H1 (cell line): ENCODE measurements around the gene ZNF768. TPM values are rescaled to one million over a fixed set of nuclear protein-coding genes. Genes with fewer than 3 reads are reported as not detected.
A peak's percentile ranks its signal among the peaks of the same experiment; 100 is the strongest.

Source experiments
- CTCF ChIA-PET: fragments of 300-600 bp; sonication (Branson Sonifier 250); formaldehyde crosslinking; loops from one replicate; lab custom pipeline; 2021; ENCODE audit not compliant: partially characterized antibody; lab: Charles Lee
- POLR2A ChIA-PET: fragments of 300-600 bp; sonication (Branson Sonifier 250); formaldehyde crosslinking; loops from one replicate; lab custom pipeline; 2021; ENCODE audit warnings: inconsistent platforms; ENCODE audit not compliant: partially characterized antibody; lab: Charles Lee
- DNase-seq, 2 experiments: peaks; one replicate each; pipeline versions ENCODE4 v3.0.0 to v3.0.0-alpha.2; 2010 to 2022; ENCODE audit warnings: low spot score in 2 of 2, low read depth in 1 of 2, mixed read lengths in 1 of 2
- FAIRE-seq: peaks from 2 replicates; lab custom pipeline; 2011; peaks lifted over from hg19 to GRCh38; lab: Jason Lieb, UNC
- H2AFZ ChIP-seq: 2 replicates; pipeline ENCODE4 v1.8.1; 2012; ENCODE audit warnings: low read length, inconsistent platforms
- H2AK5ac ChIP-seq: 2 replicates; pipeline ENCODE4 v1.6.1; 2013; ENCODE audit warnings: low read depth, low read length
- H2BK120ac ChIP-seq: replicated peaks from 2 replicates; pipeline ENCODE3; 2013; ENCODE audit warnings: low read depth, low read length, inconsistent platforms
- H2BK12ac ChIP-seq: 2 replicates; pipeline ENCODE4 v1.6.1; 2013; ENCODE audit warnings: low read depth, low read length
- H2BK15ac ChIP-seq: 2 replicates; pipeline ENCODE4 v1.6.1; 2013; ENCODE audit warnings: low read length
- H2BK20ac ChIP-seq: 2 replicates; pipeline ENCODE4 v1.6.1; 2013; ENCODE audit warnings: low read length
- H2BK5ac ChIP-seq: 2 replicates; pipeline ENCODE4 v1.6.1; 2013; ENCODE audit warnings: low read depth, low read length
- H3K14ac ChIP-seq: 2 replicates; pipeline ENCODE4 v1.6.1; 2013; ENCODE audit warnings: inconsistent platforms; ENCODE audit not compliant: insufficient read length
- H3K18ac ChIP-seq: 2 replicates; pipeline ENCODE4 v1.6.1; 2013; ENCODE audit warnings: low read length; ENCODE audit errors: extremely low read depth
- H3K23ac ChIP-seq: 2 replicates; pipeline ENCODE4 v1.6.1; 2013; ENCODE audit warnings: inconsistent platforms; ENCODE audit not compliant: insufficient read length
- H3K23me2 ChIP-seq: 2 replicates; pipeline ENCODE4 v1.6.1; 2013; ENCODE audit warnings: low read depth, low read length
- H3K27ac ChIP-seq: 2 replicates; pipeline ENCODE4 v1.6.1; 2011; ENCODE audit warnings: low read depth, low read length, inconsistent platforms
- H3K27me3 ChIP-seq, 4 experiments: replicated peaks in 1 of 4; 1 replicate in 1 of 4; 2 replicates in 3 of 4; pipeline versions ENCODE4 v1.6.1 to v1.8.1; 2011 to 2013; ENCODE audit warnings: low read length in 3 of 4, mild to moderate bottlenecking in 3 of 4, inconsistent platforms in 2 of 4, mixed read lengths in 2 of 4, moderate library complexity in 1 of 4; ENCODE audit not compliant: control insufficient read depth in 3 of 4, insufficient read depth in 3 of 4; ENCODE audit errors: extremely low read depth in 1 of 4
- H3K36me3 ChIP-seq, 4 experiments: 2 replicates each; pipeline versions ENCODE4 v1.6.1 to v1.8.1; 2011 to 2013; ENCODE audit warnings: mild to moderate bottlenecking in 4 of 4, low read length in 3 of 4, moderate library complexity in 2 of 4, control low read depth in 1 of 4, inconsistent platforms in 1 of 4; ENCODE audit not compliant: insufficient read depth in 4 of 4, control insufficient read depth in 2 of 4
- H3K4ac ChIP-seq: replicated peaks from 2 replicates; pipeline ENCODE3; 2013; ENCODE audit warnings: low read length, low read depth, mixed read lengths, inconsistent platforms; ENCODE audit not compliant: insufficient read length
- H3K4me1 ChIP-seq, 4 experiments: replicated peaks in 1 of 4; 1 replicate in 1 of 4; 2 replicates in 3 of 4; pipeline versions ENCODE4 v1.6.1 to v1.8.1; 2011 to 2013; ENCODE audit warnings: low read length in 3 of 4, inconsistent platforms in 2 of 4, mixed read lengths in 1 of 4; ENCODE audit not compliant: insufficient read depth in 4 of 4, control insufficient read depth in 3 of 4
- H3K4me2 ChIP-seq, 2 experiments: 2 replicates each; pipeline versions ENCODE4 v1.6.1 to v1.8.1; 2011 to 2013; ENCODE audit warnings: low read depth in 2 of 2, low read length in 2 of 2, control low read depth in 1 of 2, inconsistent platforms in 1 of 2, mild to moderate bottlenecking in 1 of 2; ENCODE audit not compliant: insufficient read depth in 1 of 2
- H3K4me3 ChIP-seq, 4 experiments: fragments of 200-600, 300-600 bp in 1 of 4; sonication (generic), shearing (Covaris generic), sonication (Bioruptor Twin) in 1 of 4; 2 replicates each; pipeline versions ENCODE4 v1.5.1 to v1.8.1; 2011 to 2016; ENCODE audit warnings: low read length in 4 of 4, low read depth in 3 of 4, control low read depth in 2 of 4, inconsistent platforms in 2 of 4, mild to moderate bottlenecking in 2 of 4, mixed read lengths in 1 of 4, moderate library complexity in 1 of 4; ENCODE audit not compliant: insufficient read depth in 2 of 4; ENCODE audit errors: extremely low read depth in 1 of 4
- H3K56ac ChIP-seq: replicated peaks from 2 replicates; pipeline ENCODE3; 2013; ENCODE audit warnings: low read depth, mild to moderate bottlenecking, mixed read lengths, low read length, inconsistent platforms; ENCODE audit not compliant: insufficient read length
- H3K79me1 ChIP-seq: 2 replicates; pipeline ENCODE4 v1.6.1; 2013; ENCODE audit warnings: low read depth, low read length, control low read depth
- H3K79me2 ChIP-seq, 2 experiments: 2 replicates each; pipeline versions ENCODE4 v1.6.1 to v1.8.1; 2012 to 2013; ENCODE audit warnings: low read length in 2 of 2, mild to moderate bottlenecking in 2 of 2, inconsistent platforms in 1 of 2; ENCODE audit not compliant: insufficient read depth in 2 of 2, control insufficient read depth in 1 of 2
- H3K9ac ChIP-seq, 4 experiments: replicated peaks in 1 of 4; 1 replicate in 1 of 4; 2 replicates in 3 of 4; pipeline versions ENCODE4 v1.6.1 to v1.8.1; 2011 to 2013; ENCODE audit warnings: low read depth in 3 of 4, low read length in 3 of 4, control low read depth in 2 of 4, mild to moderate bottlenecking in 2 of 4, moderate library complexity in 2 of 4, inconsistent platforms in 1 of 4; ENCODE audit errors: extremely low read depth in 1 of 4
- H3K9me3 ChIP-seq, 2 experiments: 2 replicates each; pipeline versions ENCODE4 v1.6.1 to v1.8.1; 2012 to 2013; ENCODE audit warnings: mild to moderate bottlenecking in 2 of 2, moderate library complexity in 2 of 2, control low read depth in 1 of 2, inconsistent platforms in 1 of 2, low read depth in 1 of 2, low read length in 1 of 2, mixed read lengths in 1 of 2; ENCODE audit not compliant: insufficient read depth in 2 of 2
- H4K20me1 ChIP-seq, 2 experiments: replicated peaks in 1 of 2; 2 replicates each; pipeline versions ENCODE3 to v1.8.1; 2011 to 2013; ENCODE audit warnings: inconsistent platforms in 2 of 2, low read length in 2 of 2, mild to moderate bottlenecking in 1 of 2; ENCODE audit not compliant: insufficient read depth in 2 of 2, control insufficient read depth in 1 of 2
- H4K5ac ChIP-seq: 2 replicates; pipeline ENCODE4 v1.6.1; 2013; ENCODE audit warnings: low read length, low read depth, mixed read lengths, inconsistent platforms; ENCODE audit not compliant: insufficient read length
- H4K8ac ChIP-seq: 2 replicates; pipeline ENCODE4 v1.8.0; 2013; ENCODE audit warnings: mild to moderate bottlenecking, moderate library complexity, low read length, inconsistent platforms; ENCODE audit not compliant: insufficient read depth; ENCODE audit errors: extremely low read depth
- H4K91ac ChIP-seq: replicated peaks from 2 replicates; pipeline ENCODE3; 2013; ENCODE audit warnings: low read length, mixed read lengths, inconsistent platforms; ENCODE audit not compliant: insufficient read length
- CREB1 ChIP-seq: IDR thresholded peaks from 2 replicates; pipeline ENCODE4 v1.6.1; 2012; ENCODE audit warnings: inconsistent platforms
- GTF2F1 ChIP-seq: IDR thresholded peaks from 2 replicates; pipeline ENCODE4 v1.6.1; 2012; ENCODE audit warnings: low read depth, low read length, improper control_type of control experiment, borderline replicate concordance
- KDM1A ChIP-seq: fragments of 200-600, 300-600 bp; sonication (generic); IDR thresholded peaks from 2 replicates; pipeline ENCODE4 v1.7.1; 2016; ENCODE audit warnings: mild to moderate bottlenecking, low read length, borderline replicate concordance
- POLR2AphosphoS5 ChIP-seq: IDR thresholded peaks from 2 replicates; pipeline ENCODE4 v1.6.1; 2011; ENCODE audit warnings: low read depth, low read length
- RXRA ChIP-seq: IDR thresholded peaks from 2 replicates; pipeline ENCODE4 v1.6.1; 2011; ENCODE audit warnings: low read depth, mild to moderate bottlenecking, low read length, moderate library complexity; ENCODE audit not compliant: insufficient read depth
- SP2 ChIP-seq: IDR thresholded peaks from 2 replicates; pipeline ENCODE4 v1.6.1; 2012; ENCODE audit warnings: mild to moderate bottlenecking, low read length, inconsistent platforms
- WGBS, 2 experiments: shearing (Covaris generic) in 1 of 2; methylation state at CpG; one replicate each; pipeline versions ENCODE4 v1.1.6 to v1.1.7; 2013 to 2015; ENCODE audit warnings: low lambda C conversion rate in 2 of 2, mixed read lengths in 2 of 2, inconsistent platforms in 1 of 2, low coverage in 1 of 2, missing lambda C conversion rate in 1 of 2; ENCODE audit not compliant: insufficient replicate concordance in 2 of 2, insufficient coverage in 1 of 2, insufficient read length in 1 of 2; ENCODE audit errors: extremely low coverage in 1 of 2, missing lambda C conversion rate in 1 of 2; 5-methylcytosine and 5-hydroxymethylcytosine counted together
- polyA plus RNA-seq, 7 experiments: library from polyadenylated mRNA; depleted of rRNA in 3 of 7; stranded (reverse) in 5 of 7; unstranded in 2 of 7; fragments of >200 nt in 5 of 7; fragments of 200-250 nt in 2 of 7; gene quantifications; 1 replicate in 5 of 7; 2 replicates in 1 of 7; 4 replicates in 1 of 7; pipeline versions ENCODE4 v1.2.1 to v1.2.3, GENCODE V29; 2011 to 2013; ENCODE audit warnings: missing spikeins in 2 of 7, mixed read lengths in 2 of 7
- total RNA-seq: library from RNA; stranded (reverse); fragmentation: NEBNext Ultra II Directional; extraction: Animal tissue kit (Norgen Biotek cat#: 25700); gene quantifications from 2 replicates; pipeline ENCODE4 v1.2.1, GENCODE V29; 2021

ZNF768 gene
- total and polyA plus RNA-seq, 2 of the 8 experiments (the other 6 are each of a cell fraction or from before 2014, with no cell fraction given): 36.1 to 47.7 TPM

GRCh38 chr16:30491744-30492308, 34.5 kb downstream of the ZNF768 start:
- ChIA-PET CTCF (interaction anchor here (1.3 to 2.7 kb wide), 4 partner anchors 9 to 123 kb away, joined by 3 to 12 read pairs (median 4); no protein-coding TSS in a partner anchor), POLR2A (no interaction called here)
- Histone ChIP-seq H4K91ac (no peak overlapping the region), H3K9ac (no peak overlapping the region), H3K14ac (no peak overlapping the region), H3K23ac (no peak overlapping the region), H3K9me3 (no peaks in the 10 kb centered on the region), H2BK12ac (no peak overlapping the region), H3K4ac (no peak overlapping the region), H3K4me1 (peaks cover 0 to 3% (median 1%) of the 10 kb centered on the region in 4 experiments; a peak in 1 of 7 replicates), H2AK5ac (no peak overlapping the region), H3K36me3 (no peaks in the 10 kb centered on the region), H4K5ac (no peak overlapping the region), H2BK5ac (no peak overlapping the region), H3K4me2 (no peak overlapping the region), H3K27ac (no peak overlapping the region), H3K23me2 (no peaks in the 10 kb centered on the region), H3K79me1 (no peaks in the 10 kb centered on the region), H3K79me2 (no peaks in the 10 kb centered on the region), H2BK120ac (no peak overlapping the region), H3K4me3 (no peak overlapping the region), H4K20me1 (no peaks in the 10 kb centered on the region), H2BK20ac (no peak overlapping the region), H4K8ac (no peak overlapping the region), H2AFZ (peak overlapping the region; percentile 8; the same call in 1 of the 2 replicates), H2BK15ac (no peak overlapping the region), H3K56ac (no peak overlapping the region), H3K18ac (no peak overlapping the region), H3K27me3 (peaks cover 0 to 2% (median 0%) of the 10 kb centered on the region in 4 experiments; a peak in 1 of 7 replicates)
- 96% methylated on average over 5 of the region's 6 CpGs; no CpG with 5 or more reads in 1 of the 2 experiments for WGBS, 2 experiments
- no peak for DNase-seq
- FAIRE-seq: no peak
- TF ChIP-seq GTF2F1: no peak
- no peak for TF ChIP-seq KDM1A
- TF ChIP-seq POLR2AphosphoS5: no peak
- TF ChIP-seq CREB1: no peak
- TF ChIP-seq SP2: no peak
- no peak for TF ChIP-seq RXRA
